GM23338 (cell line): Measurements from ENCODE around the gene CACNA1C. TPM values are rescaled to one million over a fixed set of nuclear protein-coding genes. Genes with fewer than 3 reads are reported as not detected.

ENCODE experiments used
- ATAC-seq: fragments of 200-7000 bp; cut with Tn5 transposase; 3 replicates; pipeline ENCODE4 v1.9.1; 2020
- DNase-seq: peaks from one replicate; pipeline ENCODE4 v3.0.0-alpha.2; 2015; ENCODE audit warnings: low spot score
- H2AFZ ChIP-seq: fragments of 200-600 bp; sonication (generic); 2 replicates; pipeline ENCODE4 v1.8.0; 2016; ENCODE audit warnings: antibody characterized with exemption, mild to moderate bottlenecking, moderate library complexity
- H3F3A ChIP-seq: fragments of 200-600 bp; sonication (generic); replicated peaks from 2 replicates; pipeline ENCODE4 v1.8.0; 2017; ENCODE audit warnings: antibody characterized with exemption, mixed run types, low read depth
- H3K27ac ChIP-seq: fragments of 200-600 bp; sonication (generic); 2 replicates; pipeline ENCODE4 v1.6.1; 2016; ENCODE audit warnings: low read depth
- H3K27me3 ChIP-seq: fragments of 200-600 bp; sonication (generic); 2 replicates; pipeline ENCODE4 v1.8.0; 2016; ENCODE audit warnings: mild to moderate bottlenecking, mixed run types, moderate library complexity; ENCODE audit not compliant: insufficient read depth
- H3K36me3 ChIP-seq: fragments of 200-600 bp; sonication (generic); 2 replicates; pipeline ENCODE4 v1.8.0; 2016; ENCODE audit warnings: mild to moderate bottlenecking; ENCODE audit not compliant: insufficient read depth
- H3K4me1 ChIP-seq: fragments of 200-600 bp; sonication (generic); 2 replicates; pipeline ENCODE4 v1.8.0; 2016; ENCODE audit warnings: mild to moderate bottlenecking, moderate library complexity; ENCODE audit not compliant: insufficient read depth
- H3K4me2 ChIP-seq: fragments of 200-600 bp; sonication (generic); 2 replicates; pipeline ENCODE4 v1.7.1; 2017; ENCODE audit warnings: mixed run types
- H3K4me3 ChIP-seq: fragments of 200-600 bp; sonication (generic); 2 replicates; pipeline ENCODE4 v1.6.1; 2016; ENCODE audit warnings: mixed run types
- H3K79me2 ChIP-seq: fragments of 200-600 bp; sonication (generic); replicated peaks from 2 replicates; pipeline ENCODE4 v1.8.0; 2017; ENCODE audit warnings: mild to moderate bottlenecking; ENCODE audit not compliant: insufficient read depth
- H3K9me2 ChIP-seq: fragments of 200-600 bp; sonication (generic); 2 replicates; pipeline ENCODE4 v1.8.0; 2017; ENCODE audit not compliant: insufficient read depth
- H4K20me1 ChIP-seq: fragments of 200-600 bp; sonication (generic); replicated peaks from 2 replicates; pipeline ENCODE4 v1.8.0; 2017; ENCODE audit warnings: mild to moderate bottlenecking; ENCODE audit not compliant: insufficient read depth
- H3K27ac Mint-ChIP-seq: 2 replicates; pipeline ENCODE4 v1.8.0; 2020; ENCODE audit warnings: inconsistent platforms, mild to moderate bottlenecking, moderate library complexity, mixed read lengths
- H3K27me3 Mint-ChIP-seq: 3 replicates; pipeline ENCODE4 v1.8.0; 2022; ENCODE audit warnings: low read depth, mild to moderate bottlenecking, moderate library complexity, mixed read lengths, inconsistent platforms; ENCODE audit not compliant: insufficient read depth, poor library complexity
- H3K36me3 Mint-ChIP-seq: 3 replicates; pipeline ENCODE4 v1.8.0; 2021; ENCODE audit warnings: low read depth, mild to moderate bottlenecking, inconsistent platforms, moderate library complexity, mixed read lengths
- H3K4me1 Mint-ChIP-seq: 3 replicates; pipeline ENCODE4 v1.8.0; 2020; ENCODE audit warnings: mild to moderate bottlenecking, inconsistent platforms, mixed read lengths
- H3K4me3 Mint-ChIP-seq: 3 replicates; pipeline ENCODE4 v1.8.0; 2021; ENCODE audit warnings: moderate library complexity, mild to moderate bottlenecking, inconsistent platforms, mixed read lengths
- H3K9me3 Mint-ChIP-seq: 3 replicates; pipeline ENCODE4 v1.8.0; 2020; ENCODE audit warnings: moderate library complexity, mild to moderate bottlenecking, inconsistent platforms, mixed read lengths
- JUNB ChIP-seq: IDR thresholded peaks from one replicate; pipeline ENCODE4 v1.6.1; 2016; ENCODE audit warnings: antibody characterized with exemption; ENCODE audit not compliant: unreplicated experiment
- POLR2AphosphoS5 ChIP-seq: IDR thresholded peaks from 2 replicates; pipeline ENCODE4 v1.6.1; 2016; ENCODE audit warnings: antibody characterized with exemption, low read depth
- ZNF114 ChIP-seq: fragments of 250-450 bp; sonication (Bioruptor Pico); IDR thresholded peaks from 2 replicates; pipeline ENCODE4 v1.5.0; 2020; ENCODE audit warnings: mild to moderate bottlenecking, moderate library complexity
- ZNF331 ChIP-seq: fragments of 250-450 bp; sonication (Bioruptor Pico); IDR thresholded peaks from 2 replicates; pipeline ENCODE4 v1.5.0; 2020; ENCODE audit warnings: low read depth, mild to moderate bottlenecking, moderate library complexity
- ZNF462 ChIP-seq: fragments of 250-450 bp; sonication (Bioruptor Pico); IDR thresholded peaks from 2 replicates; pipeline ENCODE4 v1.5.0; 2020; ENCODE audit warnings: mild to moderate bottlenecking, moderate library complexity
- polyA plus RNA-seq: library from polyadenylated mRNA; unstranded; fragments of >200 nt; fragmentation: Nextera tagmentation; extraction: Ambion mirVana; gene quantifications from 2 replicates; pipeline ENCODE4 v1.2.1, GENCODE V29; 2016
- total RNA-seq: library from RNA; depleted of rRNA; stranded (reverse); fragments of >200 nt; shearing (Covaris generic); gene quantifications from 2 replicates; pipeline ENCODE4 v1.2.3, GENCODE V29; 2014
- TF ChIP-seq, protein P1 (sequence below), 2 experiments: fragments of 200-600 bp in 1 of 2; sonication (generic) in 1 of 2; conservative IDR thresholded peaks; 2 replicates each; pipeline versions ENCODE4 v1.5.1 to v1.6.1; 2016 to 2017; ENCODE audit warnings: antibody characterized with exemption in 2 of 2, low read depth in 2 of 2, mild to moderate bottlenecking in 2 of 2, moderate library complexity in 1 of 2

The CACNA1C gene
- total and polyA plus RNA-seq, 2 experiments from 2014 or later: 0.78 to 2.1 TPM

GRCh38 chr12:2678426-2678825 is 625.6 kb downstream of the CACNA1C start (continued):
- TF ChIP-seq ZNF462 (CRISPR knock-in tag): no peak

DNA sequence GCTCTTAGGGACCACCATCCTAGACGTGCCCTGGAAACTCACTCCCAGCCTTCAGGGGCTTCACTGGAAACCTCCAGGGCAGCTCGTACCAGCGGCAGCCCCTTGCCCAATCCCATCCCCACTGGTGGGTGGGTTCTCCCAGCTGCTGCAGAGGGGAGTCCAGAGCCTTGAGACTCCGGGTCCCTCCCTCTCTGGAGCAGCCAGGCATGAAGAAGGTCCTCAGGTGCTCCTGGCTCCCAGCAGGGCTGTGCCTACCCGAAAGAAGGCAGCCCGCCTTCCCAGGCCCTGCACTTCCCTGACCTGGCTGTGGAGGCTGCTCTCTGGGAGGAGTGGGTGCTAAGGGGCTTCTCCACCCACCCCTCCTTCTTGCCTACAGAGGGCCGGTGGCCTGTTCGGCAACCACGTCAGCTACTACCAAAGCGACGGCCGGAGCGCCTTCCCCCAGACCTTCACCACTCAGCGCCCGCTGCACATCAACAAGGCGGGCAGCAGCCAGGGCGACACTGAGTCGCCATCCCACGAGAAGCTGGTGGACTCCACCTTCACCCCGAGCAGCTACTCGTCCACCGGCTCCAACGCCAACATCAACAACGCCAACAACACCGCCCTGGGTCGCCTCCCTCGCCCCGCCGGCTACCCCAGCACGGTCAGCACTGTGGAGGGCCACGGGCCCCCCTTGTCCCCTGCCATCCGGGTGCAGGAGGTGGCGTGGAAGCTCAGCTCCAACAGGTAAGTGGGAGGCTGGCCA is 626.5 kb downstream of the CACNA1C start:
- Mint-ChIP-seq H3K4me3 (no peak overlapping the region), H3K4me1 (peaks cover 12% of the 10 kb centered on the region), H3K27ac (no peak overlapping the region), H3K27me3 (peaks cover 16% of the 10 kb centered on the region), H3K36me3 (peaks cover 4% of the 10 kb centered on the region), H3K9me3 (peaks cover 7% of the 10 kb centered on the region)
- H3K4me1 ChIP-seq: peaks cover 10% of the 10 kb centered on the region
- no peaks in the 10 kb centered on the region for H3K36me3 ChIP-seq
- no peaks in the 10 kb centered on the region; the same call in 1 of the 2 replicates for H3F3A ChIP-seq
- DNase-seq (no peak), ATAC-seq (no peak)
- no peak overlapping the region for H3K4me3 ChIP-seq
- H3K4me2 ChIP-seq: no peak overlapping the region
- H3K27me3 ChIP-seq: no peaks in the 10 kb centered on the region
- no peaks in the 10 kb centered on the region for H4K20me1 ChIP-seq
- H3K79me2 ChIP-seq: no peaks in the 10 kb centered on the region
- H2AFZ ChIP-seq: no peak overlapping the region
- peaks cover under 1% of the 10 kb centered on the region; the same call in 1 of the 2 replicates for H3K9me2 ChIP-seq
- H3K27ac ChIP-seq: no peak overlapping the region
- TF ChIP-seq POLR2AphosphoS5 (no peak), ZNF331 (CRISPR knock-in tag) (no peak), JUNB (no peak), ZNF462 (CRISPR knock-in tag) (no peak), ZNF114 (no peak)
- TF ChIP-seq, protein P1, sequence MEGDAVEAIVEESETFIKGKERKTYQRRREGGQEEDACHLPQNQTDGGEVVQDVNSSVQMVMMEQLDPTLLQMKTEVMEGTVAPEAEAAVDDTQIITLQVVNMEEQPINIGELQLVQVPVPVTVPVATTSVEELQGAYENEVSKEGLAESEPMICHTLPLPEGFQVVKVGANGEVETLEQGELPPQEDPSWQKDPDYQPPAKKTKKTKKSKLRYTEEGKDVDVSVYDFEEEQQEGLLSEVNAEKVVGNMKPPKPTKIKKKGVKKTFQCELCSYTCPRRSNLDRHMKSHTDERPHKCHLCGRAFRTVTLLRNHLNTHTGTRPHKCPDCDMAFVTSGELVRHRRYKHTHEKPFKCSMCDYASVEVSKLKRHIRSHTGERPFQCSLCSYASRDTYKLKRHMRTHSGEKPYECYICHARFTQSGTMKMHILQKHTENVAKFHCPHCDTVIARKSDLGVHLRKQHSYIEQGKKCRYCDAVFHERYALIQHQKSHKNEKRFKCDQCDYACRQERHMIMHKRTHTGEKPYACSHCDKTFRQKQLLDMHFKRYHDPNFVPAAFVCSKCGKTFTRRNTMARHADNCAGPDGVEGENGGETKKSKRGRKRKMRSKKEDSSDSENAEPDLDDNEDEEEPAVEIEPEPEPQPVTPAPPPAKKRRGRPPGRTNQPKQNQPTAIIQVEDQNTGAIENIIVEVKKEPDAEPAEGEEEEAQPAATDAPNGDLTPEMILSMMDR (conservative IDR thresholded peaks at IDR 0.05; ENCODE audit: low read depth in 2 of 2): no peak
